ENCODE measurements around the gene C1orf174. TPM values are rescaled to one million over a fixed set of nuclear protein-coding genes. Genes with fewer than 3 reads are reported as not detected.

The C1orf174 gene
- total and polyA plus RNA-seq, 12 donors, result 7.5 to 13.4 (median 10.9) TPM

DNA sequence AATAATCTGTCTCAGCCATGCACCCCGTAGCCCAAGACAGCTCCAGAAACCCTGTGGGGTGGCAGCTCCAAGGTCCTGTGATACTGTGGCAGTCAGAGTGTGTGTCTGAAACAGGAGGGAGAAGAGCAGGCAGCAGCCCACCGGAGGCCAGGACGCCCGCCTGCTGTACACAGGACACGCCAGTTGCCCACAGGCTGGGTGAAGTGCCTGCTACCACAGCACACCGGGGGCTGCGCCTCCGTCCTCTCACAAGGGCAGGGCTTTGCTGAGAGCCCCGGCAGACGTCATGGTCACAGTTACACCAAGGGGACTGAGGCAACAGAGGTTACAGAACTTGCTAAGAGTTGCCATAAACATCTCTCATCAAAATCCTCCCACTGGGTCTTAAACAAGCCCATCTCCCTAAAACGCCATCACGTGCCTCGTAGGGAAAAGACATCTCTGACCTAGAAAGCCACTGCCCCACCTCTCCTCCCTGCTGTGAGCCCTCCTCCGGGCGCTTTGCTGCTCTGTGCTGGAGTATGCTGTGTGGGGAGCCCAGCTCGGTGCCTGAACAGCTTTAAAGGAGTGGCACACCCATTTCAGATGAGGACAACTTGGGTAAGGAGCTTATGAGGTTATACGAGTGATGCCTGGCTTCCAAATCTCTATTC, 5.3 kb downstream of the C1orf174 start:
- Histone ChIP-seq H3K27ac (no peak overlapping the region), H3K4me3 (no peak overlapping the region), H3K36me3 (peaks cover 0 to 41% (median 16%) of the 10 kb centered on the region in 9 donors), H3K4me1 (peaks cover 0 to 35% (median 14%) of the 10 kb centered on the region in 9 donors), H3K27me3 (no peaks in the 10 kb centered on the region), H3K9me3 (peaks cover 0 to 24% (median 13%) of the 10 kb centered on the region in 11 donors)
- DNase-seq, result no peak
- intact Hi-C loops (cut with DNase I), result loop anchor here in 1 of 10 donors (5.0 kb wide), 1 partner anchor 37 kb away; the partner anchor contains the start of genes CEP104 and DFFB
- ATAC-seq, result no peak
- 93 to 94% methylated on average over 17 of the region's 17 CpGs for WGBS, 2 donors
- TF ChIP-seq, protein P1, sequence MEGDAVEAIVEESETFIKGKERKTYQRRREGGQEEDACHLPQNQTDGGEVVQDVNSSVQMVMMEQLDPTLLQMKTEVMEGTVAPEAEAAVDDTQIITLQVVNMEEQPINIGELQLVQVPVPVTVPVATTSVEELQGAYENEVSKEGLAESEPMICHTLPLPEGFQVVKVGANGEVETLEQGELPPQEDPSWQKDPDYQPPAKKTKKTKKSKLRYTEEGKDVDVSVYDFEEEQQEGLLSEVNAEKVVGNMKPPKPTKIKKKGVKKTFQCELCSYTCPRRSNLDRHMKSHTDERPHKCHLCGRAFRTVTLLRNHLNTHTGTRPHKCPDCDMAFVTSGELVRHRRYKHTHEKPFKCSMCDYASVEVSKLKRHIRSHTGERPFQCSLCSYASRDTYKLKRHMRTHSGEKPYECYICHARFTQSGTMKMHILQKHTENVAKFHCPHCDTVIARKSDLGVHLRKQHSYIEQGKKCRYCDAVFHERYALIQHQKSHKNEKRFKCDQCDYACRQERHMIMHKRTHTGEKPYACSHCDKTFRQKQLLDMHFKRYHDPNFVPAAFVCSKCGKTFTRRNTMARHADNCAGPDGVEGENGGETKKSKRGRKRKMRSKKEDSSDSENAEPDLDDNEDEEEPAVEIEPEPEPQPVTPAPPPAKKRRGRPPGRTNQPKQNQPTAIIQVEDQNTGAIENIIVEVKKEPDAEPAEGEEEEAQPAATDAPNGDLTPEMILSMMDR (IDR thresholded peaks at IDR 0.05), result no peak

DNA sequence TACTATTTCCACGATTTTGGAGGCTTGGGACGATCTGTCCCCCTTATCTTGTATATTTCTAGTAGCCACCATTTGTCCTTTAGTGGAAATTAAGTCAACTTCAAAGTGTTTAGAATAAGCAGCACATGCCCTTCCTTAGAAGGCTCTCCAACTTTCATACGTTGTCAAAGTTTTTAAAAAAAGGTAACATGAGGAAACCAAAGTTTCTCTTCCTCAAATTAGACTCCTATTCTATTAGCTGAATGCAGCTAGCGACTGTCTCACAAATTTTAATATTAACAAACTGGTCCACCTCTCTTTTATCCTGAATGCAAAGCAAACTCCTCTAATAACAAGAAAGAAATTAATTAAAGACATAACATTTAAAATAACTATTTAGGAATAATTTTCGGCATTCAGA, 6.9 kb downstream of the C1orf174 start:
- H3K36me3 ChIP-seq, result peaks cover 0 to 57% (median 21%) of the 10 kb centered on the region in 9 donors
- no peak for DNase-seq
- no peaks in the 10 kb centered on the region for H3K27me3 ChIP-seq
- TF ChIP-seq, protein P1 (IDR thresholded peaks at IDR 0.05), result no peak
- intact Hi-C loops (cut with DNase I), result no loop called here
- H3K27ac ChIP-seq, result no peak overlapping the region
- H3K4me1 ChIP-seq, result peaks cover 0 to 22% (median 6%) of the 10 kb centered on the region in 9 donors
- no peak overlapping the region for H3K4me3 ChIP-seq
- H3K9me3 ChIP-seq, result peaks cover 0 to 13% (median 8%) of the 10 kb centered on the region in 11 donors
- no peak for ATAC-seq
- 77 to 87% methylated on average over 5 of the region's 5 CpGs for whole genome bisulfite sequencing, 2 donors

DNA sequence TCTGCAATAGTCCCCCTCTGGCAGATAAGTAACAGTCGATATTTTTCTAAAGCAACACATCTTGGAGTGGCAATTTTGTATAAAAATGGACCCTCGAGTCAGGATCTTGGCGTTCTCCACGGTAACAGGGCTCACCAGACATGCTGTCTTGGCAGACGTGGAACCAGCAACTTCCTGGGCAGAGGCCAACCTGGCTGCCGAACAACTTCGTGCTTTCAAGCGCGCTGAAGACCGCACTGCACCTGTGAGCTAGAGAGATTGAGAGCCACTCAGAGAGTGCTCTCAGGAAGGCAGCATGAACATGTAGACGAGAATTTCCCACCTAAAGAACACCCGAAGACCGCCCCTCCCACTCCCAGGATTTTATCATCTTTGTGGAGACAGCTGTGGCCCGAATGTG, 7.3 kb downstream of the C1orf174 start:
- H3K27me3 ChIP-seq, result no peaks in the 10 kb centered on the region
- H3K36me3 ChIP-seq, result peaks cover 0 to 61% (median 25%) of the 10 kb centered on the region in 9 donors
- H3K4me1 ChIP-seq, result peaks cover 0 to 22% (median 6%) of the 10 kb centered on the region in 9 donors
- TF ChIP-seq, protein P1 (IDR thresholded peaks at IDR 0.05), result no peak
- no peak overlapping the region for H3K27ac ChIP-seq
- no peak overlapping the region for H3K4me3 ChIP-seq
- peak in 1 of 2 donors; percentile 50 for DNase-seq
- peaks cover 0 to 8% (median 4%) of the 10 kb centered on the region in 11 donors for H3K9me3 ChIP-seq
- peak in 3 of 8 donors; percentile 45 to 60 (median 57) for ATAC-seq
- WGBS, 2 donors, result 61 to 64% methylated on average over 14 of the region's 14 CpGs
- intact Hi-C loops (cut with DNase I), result no loop called here

DNA sequence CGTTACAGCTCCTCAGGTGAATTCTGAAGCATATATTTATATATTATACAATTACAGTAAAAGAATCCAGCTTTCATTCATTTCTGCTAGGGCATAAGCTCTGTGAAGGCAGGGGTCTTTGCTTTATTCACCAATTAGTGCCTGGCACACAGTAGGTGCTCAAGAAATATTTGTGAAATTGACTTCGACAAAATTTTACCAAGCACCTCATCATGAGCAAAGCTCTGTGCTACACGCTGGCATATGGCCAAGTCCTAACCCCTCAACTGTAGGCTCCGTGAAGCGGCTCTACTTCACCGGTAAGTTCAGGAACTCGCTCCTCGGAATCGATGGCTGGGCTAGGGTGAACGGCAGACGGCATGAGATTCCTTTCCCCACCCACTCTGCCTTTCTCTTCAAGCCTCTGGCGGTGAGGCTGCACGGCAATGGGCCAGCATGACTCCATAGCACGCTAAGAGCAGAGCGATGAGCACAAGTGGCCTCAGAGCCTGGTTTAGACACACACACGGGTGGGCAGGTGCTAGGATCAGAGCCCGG, 8.7 kb downstream of the C1orf174 start:
- ATAC-seq (no peak), DNase-seq (no peak)
- 90 to 92% methylated on average over 17 of the region's 17 CpGs for WGBS, 2 donors
- Histone ChIP-seq H3K27me3 (no peaks in the 10 kb centered on the region), H3K36me3 (peaks cover 0 to 74% (median 26%) of the 10 kb centered on the region in 9 donors), H3K4me3 (peak overlapping the region in 1 of 10 donors; percentile 18), H3K4me1 (peaks cover 0 to 22% (median 6%) of the 10 kb centered on the region in 9 donors), H3K27ac (peak overlapping the region in 1 of 10 donors; percentile 70), H3K9me3 (no peaks in the 10 kb centered on the region)
- TF ChIP-seq, protein P1 (IDR thresholded peaks at IDR 0.05), result no peak
- intact Hi-C loops (cut with DNase I), result no loop called here

Measured in heart right ventricle (tissue), 16 donors.